Activated CD4-positive, alpha-beta T cell treated with anti-CD3 and anti-CD28 coated beads, Interleukin-2, amount 50 U/mL, for 1 hour (primary cell): ENCODE measurements around the gene ACKR3.

Experiments used
- DNase-seq: peaks from one replicate; pipeline ENCODE4 v3.0.0-alpha.2; 2020

The ACKR3 gene

DNA sequence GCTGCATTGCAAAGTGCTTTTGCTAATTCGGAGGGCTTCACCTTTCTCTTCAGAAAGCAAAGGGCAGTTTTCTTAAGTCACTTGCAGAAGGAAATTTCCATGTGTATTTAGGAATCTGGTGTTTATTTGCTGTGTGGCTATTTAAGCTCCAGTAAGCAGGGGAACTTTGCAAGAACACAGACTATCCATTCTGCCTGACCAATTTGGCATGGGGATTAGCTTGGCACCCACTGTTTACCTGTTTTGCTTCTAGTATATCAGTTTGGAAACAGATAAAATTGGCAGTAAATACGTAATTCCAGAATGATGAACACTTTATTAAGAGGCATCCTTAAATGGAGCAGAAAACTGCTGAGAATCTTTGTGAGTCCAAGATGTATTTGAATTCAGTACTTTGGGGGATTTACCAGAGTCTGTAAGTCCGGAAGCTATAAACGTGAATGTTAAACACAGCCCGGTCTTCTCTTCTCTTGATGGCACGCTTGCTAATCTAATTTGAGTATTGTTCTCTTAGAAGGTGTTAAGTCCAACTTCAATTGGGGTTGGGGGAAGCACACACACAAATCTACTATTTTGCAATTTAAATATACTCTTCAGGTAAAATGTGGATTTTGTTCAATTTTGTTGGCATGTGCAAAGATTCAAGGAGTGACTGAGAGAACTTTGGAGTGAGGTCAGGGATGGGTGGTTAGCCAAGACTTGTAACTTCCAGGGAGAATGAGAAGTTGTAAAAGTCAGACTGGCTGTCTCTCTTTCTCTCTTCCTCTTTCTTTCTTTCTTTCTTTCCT is 650 bp downstream of the ACKR3 start:
- DNase-seq: no peak

DNA sequence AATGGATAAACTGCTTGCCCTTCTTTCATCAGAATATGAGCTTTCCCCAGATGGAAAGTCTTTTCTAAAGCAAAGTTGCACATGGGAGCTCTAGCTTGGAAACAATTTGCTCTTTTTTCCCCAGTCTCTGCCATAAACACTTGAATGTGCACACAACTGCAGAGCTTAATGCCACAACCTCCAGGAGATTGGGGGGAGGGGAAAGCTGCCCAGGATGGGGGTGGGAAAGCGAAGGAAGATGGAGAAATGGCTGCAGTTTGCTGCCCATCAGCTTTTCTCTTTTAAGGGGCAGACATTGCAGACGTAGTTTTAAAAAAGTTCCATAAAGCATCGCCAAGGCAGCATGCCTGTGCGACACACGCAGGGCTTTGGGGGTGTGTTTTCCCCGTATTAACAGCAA is 1.5 kb downstream of the ACKR3 start:
- no peak for DNase-seq

DNA sequence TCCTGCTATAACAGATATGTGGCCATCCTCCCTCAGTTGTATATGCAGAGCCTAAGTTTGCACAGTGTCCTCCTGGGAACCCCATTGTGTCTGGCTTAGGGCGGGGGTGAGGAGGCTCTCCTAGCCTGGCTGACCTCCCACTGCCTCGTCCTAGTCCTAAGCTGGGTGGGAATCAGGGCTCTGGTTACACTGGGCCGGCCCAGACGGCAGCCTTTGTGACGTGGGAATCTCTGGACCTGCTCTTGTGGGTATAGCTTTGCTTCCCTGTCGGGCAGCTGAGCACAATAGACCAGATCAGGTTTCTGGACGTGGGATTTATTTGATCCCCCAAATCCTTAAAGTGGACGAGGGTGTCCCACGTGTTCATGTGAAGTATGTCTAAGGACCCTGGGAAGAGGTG is 2.9 kb downstream of the ACKR3 start:
- no peak for DNase-seq

DNA sequence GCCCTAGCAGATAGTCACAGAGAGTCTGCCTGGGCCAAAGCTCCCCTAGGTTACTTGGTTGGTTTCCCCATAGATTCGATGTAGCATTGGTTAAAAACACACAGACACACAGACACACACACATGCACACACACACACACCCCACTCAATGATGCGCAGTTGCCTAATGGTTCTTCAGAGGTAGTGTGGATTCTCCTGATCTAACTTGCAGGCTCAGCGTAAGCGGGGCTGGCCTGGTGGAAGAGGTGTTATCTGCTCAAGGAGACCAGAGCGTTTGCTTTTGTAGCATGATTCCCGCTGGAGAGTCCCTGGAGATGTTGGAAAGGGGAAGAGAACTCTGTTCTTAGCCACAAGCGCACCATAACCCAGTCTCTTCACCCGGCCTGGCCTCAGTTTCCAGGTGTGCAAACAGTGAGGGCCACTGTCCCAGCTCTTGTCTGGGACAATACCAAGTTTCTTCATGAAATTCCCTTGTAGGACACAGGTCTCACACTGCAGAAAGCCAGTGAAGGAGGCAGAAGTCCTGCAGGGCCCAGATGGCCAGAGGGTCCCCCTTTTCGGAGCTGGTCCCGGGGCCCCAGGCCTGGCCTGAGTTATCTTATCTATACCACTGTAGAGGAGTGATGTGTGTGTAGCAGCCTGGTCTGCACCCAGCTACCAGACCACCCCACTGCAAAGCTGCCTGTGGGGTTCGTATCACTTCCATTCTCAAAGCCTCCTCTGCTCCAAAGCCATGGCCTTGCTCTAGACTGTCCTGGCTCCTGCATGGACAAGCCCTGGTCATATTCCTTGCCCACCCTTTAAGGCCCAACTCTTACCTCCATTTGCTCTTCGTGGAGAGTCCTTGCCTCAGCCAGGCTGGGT is 3.7 kb downstream of the ACKR3 start:
- no peak for DNase-seq

DNA sequence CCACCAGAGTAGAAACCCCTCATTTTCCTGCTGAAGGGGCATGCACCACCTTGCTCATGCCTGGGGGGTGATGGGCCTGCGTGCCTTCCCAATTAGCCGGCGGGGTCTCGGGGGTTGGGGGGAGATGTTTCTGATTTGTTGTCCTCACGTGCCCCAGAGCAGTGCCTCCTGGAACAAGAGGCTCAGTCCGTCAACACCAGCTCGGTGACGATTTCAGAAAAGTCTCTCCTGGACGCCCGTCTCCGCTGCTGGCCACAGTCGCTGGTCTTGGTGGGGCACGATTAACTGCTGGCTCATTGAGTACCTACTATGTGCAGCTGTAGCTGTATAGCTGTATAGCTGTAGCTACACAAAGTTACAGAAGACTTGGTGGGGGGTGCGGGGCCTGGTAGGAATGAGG is 4.4 kb downstream of the ACKR3 start:
- DNase-seq: no peak

DNA sequence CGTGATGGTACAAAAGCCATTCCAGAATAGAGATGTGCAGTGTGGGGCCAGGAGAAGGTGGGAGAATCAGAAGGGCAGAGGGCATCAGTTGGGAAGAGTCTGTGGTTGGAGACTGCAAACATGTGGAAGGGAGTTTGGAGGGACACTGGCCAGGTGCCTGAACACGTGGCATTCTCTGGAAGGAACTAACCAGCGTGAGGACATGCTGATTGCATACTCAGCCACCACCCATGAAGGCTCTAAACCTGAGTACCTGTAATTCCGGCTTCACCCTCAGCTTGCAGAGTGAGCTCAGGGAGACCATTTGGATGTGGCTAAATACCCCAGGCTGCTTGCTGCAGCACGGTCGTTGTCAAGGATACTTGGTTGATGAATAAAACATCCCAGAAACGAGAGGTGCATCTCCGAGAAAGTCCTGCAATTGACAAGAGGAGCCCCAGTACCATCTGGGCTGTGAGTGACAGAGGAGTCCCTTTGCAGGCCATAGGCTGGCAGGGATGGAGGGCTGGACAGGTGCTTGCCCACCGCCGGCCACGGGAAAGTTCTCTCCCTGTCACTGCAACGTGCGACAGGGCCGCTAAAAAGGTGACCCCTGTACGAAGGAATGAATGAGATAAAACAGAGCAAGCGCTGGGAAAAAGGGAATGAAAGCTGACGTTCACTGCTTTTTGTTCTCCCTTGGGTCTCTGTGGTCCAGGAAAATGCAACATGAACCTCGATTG is 5.0 kb downstream of the ACKR3 start:
- DNase-seq: no peak

DNA sequence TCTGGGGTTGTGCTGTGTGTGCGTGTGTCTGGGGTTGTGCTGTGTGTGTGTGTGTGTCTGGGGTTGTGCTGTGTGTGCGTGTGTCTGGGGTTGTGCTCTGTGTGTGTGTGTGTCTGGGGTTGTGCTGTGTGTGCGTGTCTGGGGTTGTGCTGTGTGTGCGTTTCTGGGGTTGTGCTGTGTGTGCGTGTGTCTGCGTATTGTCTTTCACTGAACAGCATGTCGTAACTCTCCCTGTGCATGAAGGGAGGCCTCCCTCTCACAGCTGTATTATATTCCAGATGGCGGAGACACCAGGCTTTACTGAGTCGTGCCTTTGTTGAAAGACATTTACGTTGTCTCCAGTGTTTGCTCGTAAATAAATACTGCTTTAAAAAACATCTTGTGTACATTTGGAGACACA is 5.9 kb downstream of the ACKR3 start:
- no peak for DNase-seq

DNA sequence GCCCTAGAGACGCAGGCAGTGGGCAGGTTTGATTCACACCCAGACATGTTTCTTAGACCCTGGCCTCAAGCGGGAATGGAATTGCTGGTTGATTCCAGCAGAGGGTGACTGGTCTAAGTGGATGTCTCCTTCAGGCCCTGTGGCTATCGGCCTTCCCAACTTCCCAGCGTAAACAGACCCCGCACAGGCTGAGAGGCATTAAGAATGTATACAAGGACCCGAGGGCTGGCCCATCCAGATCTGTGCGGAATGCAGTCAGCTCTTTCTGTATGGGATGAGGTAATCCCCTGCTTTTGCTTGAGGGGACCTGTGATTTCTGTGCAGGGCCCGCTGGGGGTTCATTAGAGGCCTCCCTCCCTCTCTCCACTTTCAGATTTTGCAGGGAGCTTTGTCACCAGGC is 6.5 kb downstream of the ACKR3 start:
- no peak for DNase-seq

DNA sequence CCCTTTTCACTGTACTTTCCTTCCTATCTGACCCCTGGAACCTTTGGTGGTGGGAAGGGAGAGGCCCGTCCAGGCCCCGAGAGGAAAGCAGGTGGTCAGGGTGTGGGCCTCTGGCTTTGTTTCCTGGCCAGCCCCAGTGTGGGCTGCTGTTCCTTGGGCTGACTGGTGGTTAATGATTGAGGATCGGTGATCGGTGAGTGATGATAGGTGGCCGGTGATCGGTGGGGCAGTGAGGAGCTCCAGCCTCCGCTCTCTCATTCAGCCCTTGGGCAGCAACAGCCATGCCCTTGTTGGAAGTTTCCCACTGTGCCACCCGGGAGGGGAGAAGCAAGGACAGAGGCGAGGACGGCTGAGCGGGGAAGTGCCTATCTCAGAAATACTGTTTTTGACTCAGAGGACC is 7.3 kb downstream of the ACKR3 start:
- DNase-seq: no peak

DNA sequence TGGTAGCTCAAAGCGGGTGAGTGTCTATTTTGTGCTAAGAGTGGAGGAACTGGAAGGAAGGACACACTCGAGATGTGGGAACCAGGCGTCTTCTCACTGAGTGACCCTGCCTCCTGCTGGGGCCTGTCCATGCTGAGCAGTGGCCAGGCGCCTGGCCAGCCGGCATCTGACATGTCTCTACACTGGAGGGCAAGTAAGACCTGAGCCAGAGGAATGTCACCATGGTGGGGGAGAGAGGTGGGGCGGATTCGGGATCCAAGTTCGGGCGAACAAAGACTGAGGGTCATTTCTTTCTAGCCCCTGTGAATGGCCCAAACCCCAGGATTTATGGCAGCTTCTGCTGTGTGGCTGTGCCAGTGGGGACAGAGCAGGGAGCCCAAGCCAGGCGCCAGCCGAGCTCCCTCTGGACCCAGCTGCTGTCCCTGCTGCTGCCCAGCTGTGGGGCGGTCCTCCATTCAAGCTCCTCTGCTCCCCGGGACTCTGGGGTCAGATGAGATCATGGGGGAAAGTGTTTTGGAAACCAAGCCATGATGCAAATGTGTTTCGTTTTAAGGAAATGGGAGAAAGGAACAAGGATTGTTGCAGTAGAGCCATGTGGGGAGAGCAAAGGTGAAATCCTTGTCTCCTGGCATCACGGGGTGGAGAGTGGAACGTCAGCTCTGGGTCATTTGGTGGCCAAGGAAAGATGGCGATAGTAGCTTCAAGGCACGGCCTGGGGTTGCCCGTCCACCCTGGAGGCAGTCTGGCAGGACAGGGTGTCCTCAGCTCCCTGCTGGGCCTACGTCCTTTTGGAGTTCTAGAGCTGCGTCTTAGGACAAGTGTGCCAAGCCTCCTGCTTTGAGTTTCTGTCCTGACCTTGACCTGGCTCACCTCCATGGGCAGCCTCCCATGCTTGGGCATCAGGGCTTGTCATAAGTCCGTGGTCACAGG is 8.1 kb downstream of the ACKR3 start:
- no peak for DNase-seq

DNA sequence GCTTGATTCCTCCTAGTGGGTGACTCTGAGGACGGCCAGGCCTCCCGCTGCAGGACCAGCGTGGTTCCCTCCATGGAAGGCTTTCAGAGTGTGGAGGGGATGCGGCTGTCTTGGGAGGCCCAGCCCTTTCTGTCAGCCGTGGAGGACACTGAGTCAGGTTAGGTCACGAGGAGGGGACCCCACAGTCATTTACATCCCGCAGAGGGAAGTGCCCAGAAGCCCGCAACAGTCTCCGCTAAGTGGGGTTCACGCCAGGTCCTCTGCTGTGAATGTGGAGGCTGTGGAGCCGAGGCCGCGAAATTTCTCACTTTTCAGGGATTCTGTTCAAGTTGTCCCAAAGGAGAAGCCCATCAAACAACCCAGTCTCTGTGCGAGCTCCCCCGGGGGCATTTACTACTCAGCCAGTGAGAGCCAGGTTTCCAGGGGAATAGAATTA is 8.8 kb downstream of the ACKR3 start:
- no peak for DNase-seq

DNA sequence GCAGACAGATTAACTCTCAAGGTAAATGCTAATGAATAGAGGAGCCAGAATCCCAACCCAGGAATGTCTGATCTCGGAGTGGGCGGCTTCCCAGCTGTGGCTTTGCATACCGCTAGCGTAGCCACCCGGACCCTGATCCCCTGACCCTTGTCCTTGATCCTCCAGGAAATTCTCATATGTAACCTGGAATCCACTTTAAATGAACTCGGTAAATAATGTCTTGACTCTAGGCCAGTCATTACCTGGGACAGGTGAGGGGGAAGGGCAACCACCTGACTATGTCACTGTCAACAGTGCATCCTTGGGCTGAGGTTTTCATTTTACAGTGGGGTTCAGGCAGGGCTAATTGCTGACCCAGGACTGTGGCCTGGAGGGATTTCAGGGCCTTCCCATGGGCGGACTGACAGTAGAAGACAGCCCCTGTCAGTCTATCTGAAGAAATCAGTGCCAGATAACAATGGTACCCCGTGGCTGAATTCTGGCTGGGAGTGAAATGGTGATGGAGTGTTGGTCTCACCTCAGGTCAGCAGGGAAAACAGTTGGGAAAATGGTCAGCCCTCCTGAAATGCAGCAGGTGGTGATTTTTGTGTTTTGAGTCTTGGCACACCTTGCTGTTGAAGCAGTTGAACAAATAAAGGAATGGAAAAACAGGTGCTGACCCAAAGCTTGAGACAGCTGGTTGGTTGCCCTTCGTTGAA is 9.6 kb downstream of the ACKR3 start:
- DNase-seq: no peak

DNA sequence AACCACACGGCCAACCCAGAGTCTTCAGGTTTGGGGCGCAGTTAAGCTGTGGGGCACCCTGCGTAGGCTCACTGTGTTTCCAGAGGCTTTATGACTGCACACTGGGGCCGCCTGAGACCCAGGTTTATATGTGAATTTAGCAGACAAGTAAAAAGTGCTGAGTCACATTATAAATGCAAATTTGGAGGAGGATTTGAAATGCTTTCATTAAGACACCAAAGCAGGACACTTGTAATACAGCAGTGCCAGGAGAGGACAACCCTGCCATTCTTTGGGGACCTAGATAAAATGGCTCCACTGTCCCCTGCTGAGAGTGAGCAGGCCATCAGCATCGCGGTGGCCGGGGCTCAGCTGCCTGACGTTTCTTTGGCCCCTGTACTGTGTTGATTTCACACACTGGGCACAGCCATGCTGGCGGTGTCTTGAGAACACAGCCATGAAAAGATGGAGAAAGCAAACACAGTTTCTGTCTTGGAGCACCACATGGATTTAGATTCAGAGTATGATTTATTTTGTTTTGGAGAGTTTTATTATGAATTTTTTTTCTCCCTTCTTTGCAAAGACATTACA is 10.2 kb downstream of the ACKR3 start:
- DNase-seq: no peak

DNA sequence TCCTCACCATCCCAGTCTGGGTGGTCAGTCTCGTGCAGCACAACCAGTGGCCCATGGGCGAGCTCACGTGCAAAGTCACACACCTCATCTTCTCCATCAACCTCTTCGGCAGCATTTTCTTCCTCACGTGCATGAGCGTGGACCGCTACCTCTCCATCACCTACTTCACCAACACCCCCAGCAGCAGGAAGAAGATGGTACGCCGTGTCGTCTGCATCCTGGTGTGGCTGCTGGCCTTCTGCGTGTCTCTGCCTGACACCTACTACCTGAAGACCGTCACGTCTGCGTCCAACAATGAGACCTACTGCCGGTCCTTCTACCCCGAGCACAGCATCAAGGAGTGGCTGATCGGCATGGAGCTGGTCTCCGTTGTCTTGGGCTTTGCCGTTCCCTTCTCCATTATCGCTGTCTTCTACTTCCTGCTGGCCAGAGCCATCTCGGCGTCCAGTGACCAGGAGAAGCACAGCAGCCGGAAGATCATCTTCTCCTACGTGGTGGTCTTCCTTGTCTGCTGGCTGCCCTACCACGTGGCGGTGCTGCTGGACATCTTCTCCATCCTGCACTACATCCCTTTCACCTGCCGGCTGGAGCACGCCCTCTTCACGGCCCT is 11.2 kb downstream of the ACKR3 start:
- no peak for DNase-seq

DNA sequence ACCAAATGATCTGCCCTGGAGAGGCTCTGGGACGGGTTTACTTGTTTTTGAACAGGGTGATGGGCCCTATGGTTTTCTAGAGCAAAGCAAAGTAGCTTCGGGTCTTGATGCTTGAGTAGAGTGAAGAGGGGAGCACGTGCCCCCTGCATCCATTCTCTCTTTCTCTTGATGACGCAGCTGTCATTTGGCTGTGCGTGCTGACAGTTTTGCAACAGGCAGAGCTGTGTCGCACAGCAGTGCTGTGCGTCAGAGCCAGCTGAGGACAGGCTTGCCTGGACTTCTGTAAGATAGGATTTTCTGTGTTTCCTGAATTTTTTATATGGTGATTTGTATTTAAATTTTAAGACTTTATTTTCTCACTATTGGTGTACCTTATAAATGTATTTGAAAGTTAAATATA is 11.9 kb downstream of the ACKR3 start:
- no peak for DNase-seq

DNA sequence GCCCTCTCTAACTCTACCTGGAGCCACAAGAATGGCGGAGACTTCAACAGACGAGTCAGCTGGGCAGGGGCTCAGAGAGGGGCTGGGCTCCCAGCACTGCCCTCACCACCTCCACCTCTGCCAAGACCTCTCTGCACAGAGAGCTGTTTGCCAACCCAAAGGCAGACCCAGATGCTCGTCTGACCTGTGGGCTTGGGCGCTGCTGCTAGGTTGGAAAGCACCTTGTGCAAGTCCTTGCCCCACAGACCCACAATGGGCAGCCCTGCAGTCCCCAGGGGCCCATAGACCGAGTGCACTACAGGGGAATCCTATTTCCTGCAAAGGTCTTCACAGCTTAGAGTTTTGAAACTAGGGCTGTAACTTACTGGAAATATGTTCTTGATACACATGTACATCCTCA is 13.3 kb downstream of the ACKR3 start:
- DNase-seq: no peak

DNA sequence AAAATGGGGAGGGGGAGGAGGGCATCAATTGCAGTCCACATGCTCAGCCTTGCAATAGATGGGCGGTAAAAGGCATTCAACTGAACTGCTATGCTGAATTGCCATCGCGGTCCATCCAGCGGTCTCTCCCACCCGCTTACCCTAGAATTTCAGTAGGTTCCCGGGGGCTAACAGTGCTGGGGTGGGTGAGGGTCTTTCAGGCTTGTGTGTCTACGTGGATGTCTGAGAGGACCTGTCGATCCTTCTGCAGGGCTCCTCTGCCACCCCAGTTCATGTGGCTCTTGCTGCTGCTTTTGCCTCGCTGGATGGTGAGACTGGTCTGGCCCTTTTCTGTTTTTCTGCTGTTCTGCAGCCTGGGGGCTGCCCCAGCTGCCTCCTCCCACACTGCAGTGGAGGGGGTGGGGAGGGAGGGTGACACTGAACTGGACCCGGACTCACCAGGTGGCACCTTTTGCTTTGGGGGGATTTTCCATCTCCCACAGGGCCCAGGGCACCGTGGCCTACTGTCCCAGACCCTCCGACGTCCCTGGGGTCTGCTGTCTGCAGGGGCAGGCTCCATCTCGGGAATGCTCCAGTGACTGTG is 14.1 kb downstream of the ACKR3 start:
- DNase-seq: no peak

DNA sequence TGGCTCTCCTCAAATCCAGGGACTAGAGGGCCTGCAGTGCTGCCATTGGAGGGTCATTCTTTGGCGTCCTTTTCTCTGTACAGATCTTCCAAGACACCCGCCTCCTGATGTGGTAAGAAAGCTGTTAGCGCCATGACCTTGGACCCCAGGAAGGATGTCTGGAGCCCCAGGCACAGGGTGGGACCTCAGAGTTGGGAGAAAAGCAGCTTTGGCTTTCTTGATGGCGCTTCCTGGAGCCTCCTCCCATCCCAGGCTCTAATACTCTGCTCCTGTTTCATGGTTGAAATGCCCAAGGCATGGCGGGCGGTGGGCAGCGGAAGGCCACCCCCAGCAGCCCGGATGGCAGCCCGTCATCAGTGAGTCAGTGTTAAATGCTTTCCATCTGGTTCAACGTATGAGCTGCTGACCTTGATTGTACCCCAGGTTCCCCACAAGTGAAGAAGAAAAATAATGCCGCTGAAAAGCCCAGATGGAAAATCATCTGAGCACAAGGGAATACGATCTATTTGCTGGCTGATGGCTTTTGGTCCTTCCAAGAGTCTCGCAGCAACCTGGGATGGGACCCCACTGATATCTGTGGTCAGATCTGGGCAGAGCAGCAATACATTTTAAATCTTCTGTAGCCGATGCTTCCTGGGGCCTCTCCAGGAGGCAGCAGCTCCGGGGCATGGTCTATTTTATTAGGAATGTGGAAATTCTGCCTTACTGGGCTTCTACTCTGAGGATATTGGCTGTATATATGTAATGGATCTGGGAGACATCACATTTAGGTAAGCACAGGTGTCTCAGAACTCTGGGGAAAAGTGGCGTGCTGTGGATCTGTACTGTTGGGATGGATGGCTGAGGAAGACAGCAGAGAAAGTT is 15.1 kb downstream of the ACKR3 start:
- no peak for DNase-seq

DNA sequence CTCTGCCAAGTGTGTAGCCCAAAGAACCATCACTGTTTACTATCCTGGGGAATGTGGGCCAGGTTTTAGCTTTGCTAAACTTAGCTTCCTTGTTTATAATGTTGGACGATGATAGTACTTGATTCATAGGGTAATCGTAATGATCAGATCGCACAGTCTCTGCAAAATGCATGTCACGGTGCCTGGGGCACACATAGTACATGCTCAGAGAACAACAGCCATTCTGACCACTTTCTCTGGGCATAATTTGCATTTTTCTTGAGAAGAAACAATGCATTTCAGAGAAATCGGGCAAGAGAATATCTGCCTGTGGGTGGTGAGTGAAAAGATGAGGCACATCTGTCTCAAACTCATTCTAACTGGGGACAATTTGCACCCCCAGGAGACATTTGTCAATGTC is 16.3 kb downstream of the ACKR3 start:
- no peak for DNase-seq
